Thyroid gland (tissue), 4 donors: ENCODE data around the gene EVI2A.

Experiments used
- CTCF ChIP-seq, 6 experiments: fragments of 200-600 bp in 3 of 6; fragments of 450-650 bp in 3 of 6; sonication (generic) in 3 of 6; IDR thresholded peaks; one replicate each; pipeline ENCODE4 v1.5.1; 2016 to 2019; ENCODE audit warnings: antibody characterized with exemption in 6 of 6, mild to moderate bottlenecking in 2 of 6, inconsistent platforms in 1 of 6, moderate library complexity in 1 of 6
- POLR2A ChIP-seq, 2 donors: fragments of 450-650 bp; IDR thresholded peaks; one replicate each; pipeline ENCODE4 v1.6.1; 2017; ENCODE audit warnings: antibody characterized with exemption in 2 of 2, mild to moderate bottlenecking in 2 of 2, moderate library complexity in 1 of 2

- no peak for TF ChIP-seq POLR2A (IDR thresholded peaks at IDR 0.05)
- no peak for TF ChIP-seq CTCF (IDR thresholded peaks at IDR 0.05)
Observed at GRCh38 chr17:31307640-31308039, 13.8 kb downstream of the EVI2A start.
